Astrocyte (in vitro differentiated cells and primary cell): ENCODE measurements around the gene GPNMB.
"Not testable (repeated sequence)": the region's sequence is repeated elsewhere in the genome, so short reads cannot be mapped to it uniquely, and the experiment has no call there.

Experiments
- CTCF ChIP-seq: IDR thresholded peaks from 2 replicates; pipeline ENCODE4 v1.5.1; 2011; ENCODE audit warnings: low read depth, mild to moderate bottlenecking, inconsistent platforms, low read length, moderate library complexity; ENCODE audit not compliant: insufficient read depth
- EZH2 ChIP-seq: IDR thresholded peaks from 2 replicates; pipeline ENCODE4 v1.6.1; 2012; ENCODE audit warnings: mild to moderate bottlenecking, low read length, inconsistent platforms; ENCODE audit not compliant: insufficient read depth

GRCh38 chr7:23197745-23198144 lies 48.8 kb upstream of the GPNMB start:
- TF ChIP-seq CTCF, EZH2: not testable (repeated sequence)
